Astrocyte (in vitro differentiated cells and primary cell): ENCODE measurements around the gene HOXA2. TPM values are rescaled to one million over a fixed set of nuclear protein-coding genes. Genes with fewer than 3 reads are reported as not detected.

Experiments used
- DNase-seq: peaks from one replicate; pipeline ENCODE4 v3.0.0-alpha.2; 2010; ENCODE audit warnings: low read depth
- FAIRE-seq: peaks from 2 replicates; lab custom pipeline; 2011; peaks lifted over from hg19 to GRCh38; lab: Jason Lieb, UNC
- H2AFZ ChIP-seq: 2 replicates; pipeline ENCODE4 v1.6.0; 2012; ENCODE audit warnings: low read depth, low read length, inconsistent platforms
- H3K27ac ChIP-seq: 2 replicates; pipeline ENCODE4 v1.5.1; 2011; ENCODE audit warnings: low read depth, low read length, inconsistent platforms
- H3K27me3 ChIP-seq: 2 replicates; pipeline ENCODE4 v1.6.0; 2011; ENCODE audit warnings: low read length, inconsistent platforms; ENCODE audit not compliant: insufficient read depth
- H3K36me3 ChIP-seq: 2 replicates; pipeline ENCODE4 v1.5.1; 2011; ENCODE audit warnings: low read length, inconsistent platforms; ENCODE audit not compliant: insufficient read depth
- H3K4me1 ChIP-seq: 2 replicates; pipeline ENCODE4 v1.5.1; 2011; ENCODE audit warnings: low read length, inconsistent platforms; ENCODE audit not compliant: insufficient read depth
- H3K4me2 ChIP-seq: 2 replicates; pipeline ENCODE4 v1.6.0; 2012; ENCODE audit warnings: low read length, inconsistent platforms
- H3K4me3 ChIP-seq: 2 replicates; pipeline ENCODE4 v1.5.1; 2011; ENCODE audit warnings: low read depth, mild to moderate bottlenecking, low read length, inconsistent platforms; ENCODE audit not compliant: insufficient read depth
- H3K79me2 ChIP-seq: 2 replicates; pipeline ENCODE4 v1.6.0; 2012; ENCODE audit warnings: mild to moderate bottlenecking, low read length, inconsistent platforms; ENCODE audit not compliant: insufficient read depth
- H3K9ac ChIP-seq: 2 replicates; pipeline ENCODE4 v1.6.0; 2012; ENCODE audit warnings: mild to moderate bottlenecking, low read length, inconsistent platforms
- H3K9me3 ChIP-seq: 2 replicates; pipeline ENCODE4 v1.5.1; 2012; ENCODE audit warnings: low read depth, mild to moderate bottlenecking, low read length, inconsistent platforms; ENCODE audit not compliant: insufficient read depth
- H4K20me1 ChIP-seq: 2 replicates; pipeline ENCODE4 v1.6.0; 2012; ENCODE audit warnings: low read length, inconsistent platforms; ENCODE audit not compliant: insufficient read depth
- H3K27ac Mint-ChIP-seq: one replicate; pipeline ENCODE4 v1.8.0; 2021; ENCODE audit warnings: mild to moderate bottlenecking, mixed read lengths; ENCODE audit not compliant: unreplicated experiment
- H3K27me3 Mint-ChIP-seq: one replicate; pipeline ENCODE4 v1.8.0; 2021; ENCODE audit warnings: low read depth, mixed read lengths; ENCODE audit not compliant: unreplicated experiment
- H3K36me3 Mint-ChIP-seq: one replicate; pipeline ENCODE4 v1.8.0; 2021; ENCODE audit warnings: low read depth, mixed read lengths; ENCODE audit not compliant: unreplicated experiment
- H3K4me1 Mint-ChIP-seq: one replicate; pipeline ENCODE4 v1.8.0; 2021; ENCODE audit warnings: low read depth, mixed read lengths; ENCODE audit not compliant: unreplicated experiment
- H3K4me3 Mint-ChIP-seq: one replicate; pipeline ENCODE4 v1.8.0; 2021; ENCODE audit warnings: mild to moderate bottlenecking, moderate library complexity, mixed read lengths; ENCODE audit not compliant: unreplicated experiment
- H3K9me3 Mint-ChIP-seq: one replicate; pipeline ENCODE4 v1.8.0; 2021; ENCODE audit warnings: mild to moderate bottlenecking, mixed read lengths; ENCODE audit not compliant: unreplicated experiment
- CTCF ChIP-seq: IDR thresholded peaks from 2 replicates; pipeline ENCODE4 v1.5.1; 2011; ENCODE audit warnings: low read depth, mild to moderate bottlenecking, inconsistent platforms, low read length, moderate library complexity; ENCODE audit not compliant: insufficient read depth
- EZH2 ChIP-seq: IDR thresholded peaks from 2 replicates; pipeline ENCODE4 v1.6.1; 2012; ENCODE audit warnings: mild to moderate bottlenecking, low read length, inconsistent platforms; ENCODE audit not compliant: insufficient read depth
- total RNA-seq: library from RNA; stranded (reverse); gene quantifications from 2 replicates; pipeline ENCODE4 v1.2.1, GENCODE V29; 2021

HOXA2 gene
- total RNA-seq, 1 donor from 2014 or later, result not detected

GRCh38 chr7:27146491-27147198, 44.2 kb upstream of the HOXA2 start:
- Histone ChIP-seq H2AFZ (no peak overlapping the region), H3K4me1 (peaks cover 5% of the 10 kb centered on the region), H3K36me3 (no peaks in the 10 kb centered on the region), H3K9ac (no peak overlapping the region), H3K4me3 (no peak overlapping the region), H3K9me3 (peaks cover 18% of the 10 kb centered on the region), H3K27ac (no peak overlapping the region), H3K79me2 (no peaks in the 10 kb centered on the region), H3K4me2 (no peak overlapping the region), H3K27me3 (peaks cover 94% of the 10 kb centered on the region), H4K20me1 (peaks cover 2% of the 10 kb centered on the region)
- Mint-ChIP-seq H3K9me3 (peaks cover 56% of the 10 kb centered on the region), H3K27ac (no peak overlapping the region), H3K4me3 (no peak overlapping the region), H3K36me3 (peaks cover under 1% of the 10 kb centered on the region), H3K27me3 (peaks cover 86% of the 10 kb centered on the region), H3K4me1 (no peaks in the 10 kb centered on the region)
- FAIRE-seq (no peak), DNase-seq (no peak)
- TF ChIP-seq CTCF, result no peak
- no peak for TF ChIP-seq EZH2

- Mint-ChIP-seq H3K27ac (no peak overlapping the region), H3K36me3 (peaks cover 3% of the 10 kb centered on the region), H3K4me3 (no peak overlapping the region), H3K4me1 (no peaks in the 10 kb centered on the region), H3K27me3 (peaks cover 86% of the 10 kb centered on the region), H3K9me3 (peaks cover 55% of the 10 kb centered on the region)
- Histone ChIP-seq H3K9me3 (peaks cover 18% of the 10 kb centered on the region), H3K27ac (no peak overlapping the region), H3K4me1 (peaks cover 1% of the 10 kb centered on the region), H3K4me3 (no peak overlapping the region), H3K27me3 (peaks cover 94% of the 10 kb centered on the region), H3K79me2 (no peaks in the 10 kb centered on the region), H3K4me2 (no peak overlapping the region), H2AFZ (no peak overlapping the region), H4K20me1 (peaks cover 2% of the 10 kb centered on the region), H3K36me3 (no peaks in the 10 kb centered on the region), H3K9ac (no peak overlapping the region)
- TF ChIP-seq CTCF, result no peak
- TF ChIP-seq EZH2, result no peak
- FAIRE-seq, result no peak
- no peak for DNase-seq
Measured at GRCh38 chr7:27145914-27146412, 43.5 kb upstream of the HOXA2 start.
